Lung (tissue), 12 donors: ENCODE measurements around the gene NOC2L. TPM values are rescaled to one million over a fixed set of nuclear protein-coding genes. Genes with fewer than 3 reads are reported as not detected.

ENCODE experiments used
- ATAC-seq: fragments of 200-7000 bp; cut with Tn5 transposase; one replicate; pipeline ENCODE4 v1.9.1; 2020; ENCODE audit warnings: moderate number of reproducible peaks; ENCODE audit not compliant: insufficient read depth, low FRiP score
- DNase-seq, 3 donors: peaks; one replicate each; pipeline ENCODE4 v3.0.0-alpha.2; 2013 to 2017
- H3K27ac ChIP-seq, 2 donors: one replicate each; pipeline ENCODE4 v1.5.1; 2013; ENCODE audit warnings: mild to moderate bottlenecking in 2 of 2, moderate library complexity in 2 of 2, control low read depth in 1 of 2, inconsistent platforms in 1 of 2, low read depth in 1 of 2, low read length in 1 of 2
- H3K27me3 ChIP-seq, 3 donors: one replicate each; pipeline ENCODE4 v1.5.1; 2013; ENCODE audit warnings: low read length in 2 of 3; ENCODE audit not compliant: control insufficient read depth in 3 of 3, insufficient read depth in 3 of 3
- H3K36me3 ChIP-seq, 4 donors: one replicate each; pipeline ENCODE4 v1.5.1; 2013; ENCODE audit warnings: low read length in 4 of 4, mild to moderate bottlenecking in 1 of 4, moderate library complexity in 1 of 4; ENCODE audit not compliant: control insufficient read depth in 4 of 4, insufficient read depth in 4 of 4
- H3K4me1 ChIP-seq, 5 donors: one replicate each; pipeline ENCODE4 v1.5.1; 2013; ENCODE audit warnings: low read length in 5 of 5, mild to moderate bottlenecking in 2 of 5, moderate library complexity in 1 of 5; ENCODE audit not compliant: control insufficient read depth in 5 of 5, insufficient read depth in 5 of 5
- H3K4me3 ChIP-seq: one replicate; pipeline ENCODE4 v1.5.1; 2013; ENCODE audit warnings: mild to moderate bottlenecking, control low read depth, moderate library complexity
- H3K9ac ChIP-seq, 2 donors: one replicate each; pipeline ENCODE4 v1.5.1; 2013; ENCODE audit warnings: low read length in 2 of 2, control low read depth in 1 of 2; ENCODE audit not compliant: insufficient read depth in 1 of 2
- H3K9me3 ChIP-seq, 4 donors: one replicate each; pipeline ENCODE4 v1.5.1; 2013; ENCODE audit warnings: low read length in 3 of 4, mild to moderate bottlenecking in 1 of 4, moderate library complexity in 1 of 4; ENCODE audit not compliant: control insufficient read depth in 4 of 4, insufficient read depth in 3 of 4
- WGBS, 2 donors: extraction: QIAGEN DNeasy Blood & Tissue Kit; methylation state at CpG; one replicate each; pipeline ENCODE4 v1.1.7; 2013; 5-methylcytosine and 5-hydroxymethylcytosine counted together
- polyA plus RNA-seq, 2 donors: library from polyadenylated mRNA; stranded (reverse); fragments of 200-250 nt; gene quantifications; one replicate each; pipeline ENCODE4 v1.2.1, GENCODE V29; 2013
- total RNA-seq, 2 donors: library from RNA; depleted of rRNA in 1 of 2; stranded (reverse); fragments of >200 nt in 1 of 2; gene quantifications; one replicate each; pipeline ENCODE4 v1.2.1, GENCODE V29; 2014 to 2021
- TF ChIP-seq, protein P1 (sequence below): IDR thresholded peaks from 2 replicates; pipeline ENCODE4 v1.5.1; 2012; ENCODE audit warnings: mild to moderate bottlenecking; ENCODE audit errors: control extremely low read depth, extremely low read depth
- donor health status: control.
- donor health status: control.
- donor health status: Bipolar disorder and iron deficiency.
- donor health status: healthy.
- donor health status: DM: yes; HTN: yes; CAD: no.

The NOC2L gene
- total and polyA plus RNA-seq, 4 donors = 39.0 to 86.6 (median 67.7) TPM

DNA sequence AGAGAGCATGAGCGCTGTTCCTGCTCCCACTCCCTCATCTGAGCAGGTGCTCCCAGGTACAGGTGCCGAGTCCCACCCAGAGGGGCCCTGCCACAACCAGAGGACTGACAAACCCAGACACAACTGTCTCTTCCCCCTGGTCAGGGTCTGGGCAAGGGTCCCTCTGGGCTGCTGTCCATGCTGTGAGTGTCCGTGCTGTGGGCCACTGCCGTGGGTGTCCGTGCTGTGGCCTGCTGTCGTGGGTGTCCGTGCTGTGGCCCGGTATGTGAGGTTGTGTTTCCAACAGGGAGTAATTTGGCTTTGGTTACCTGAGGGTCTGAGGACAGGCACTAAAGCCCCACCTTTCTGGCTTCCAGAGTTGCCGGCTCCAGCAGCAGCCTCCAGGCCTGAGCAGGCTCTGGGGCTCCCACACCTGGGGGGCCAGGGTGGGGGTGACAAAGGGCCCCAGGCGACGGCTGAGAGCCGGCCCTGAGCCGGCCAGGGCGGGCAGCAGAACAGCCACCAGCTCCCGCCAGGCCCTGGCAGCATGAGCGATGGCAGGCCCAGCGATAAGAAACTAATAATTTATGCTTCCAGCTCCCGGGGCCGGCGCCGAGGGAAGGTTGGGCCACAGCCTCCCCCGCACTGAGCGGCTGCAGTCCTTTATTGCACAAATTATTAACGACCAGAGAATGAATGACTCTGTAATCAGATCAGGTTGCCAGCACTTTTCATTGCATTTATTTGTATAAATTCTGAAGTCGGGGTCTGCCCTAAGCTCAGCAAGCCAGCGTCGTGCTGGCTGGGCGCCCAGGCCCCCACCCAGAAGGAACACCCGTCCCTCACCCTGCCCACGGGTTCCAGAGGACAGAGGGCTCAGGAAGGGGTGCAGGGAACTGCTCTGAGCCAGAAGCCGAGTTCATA lies 42.6 kb downstream of the NOC2L start:
- TF ChIP-seq, protein P1, sequence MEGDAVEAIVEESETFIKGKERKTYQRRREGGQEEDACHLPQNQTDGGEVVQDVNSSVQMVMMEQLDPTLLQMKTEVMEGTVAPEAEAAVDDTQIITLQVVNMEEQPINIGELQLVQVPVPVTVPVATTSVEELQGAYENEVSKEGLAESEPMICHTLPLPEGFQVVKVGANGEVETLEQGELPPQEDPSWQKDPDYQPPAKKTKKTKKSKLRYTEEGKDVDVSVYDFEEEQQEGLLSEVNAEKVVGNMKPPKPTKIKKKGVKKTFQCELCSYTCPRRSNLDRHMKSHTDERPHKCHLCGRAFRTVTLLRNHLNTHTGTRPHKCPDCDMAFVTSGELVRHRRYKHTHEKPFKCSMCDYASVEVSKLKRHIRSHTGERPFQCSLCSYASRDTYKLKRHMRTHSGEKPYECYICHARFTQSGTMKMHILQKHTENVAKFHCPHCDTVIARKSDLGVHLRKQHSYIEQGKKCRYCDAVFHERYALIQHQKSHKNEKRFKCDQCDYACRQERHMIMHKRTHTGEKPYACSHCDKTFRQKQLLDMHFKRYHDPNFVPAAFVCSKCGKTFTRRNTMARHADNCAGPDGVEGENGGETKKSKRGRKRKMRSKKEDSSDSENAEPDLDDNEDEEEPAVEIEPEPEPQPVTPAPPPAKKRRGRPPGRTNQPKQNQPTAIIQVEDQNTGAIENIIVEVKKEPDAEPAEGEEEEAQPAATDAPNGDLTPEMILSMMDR = no peak
- 29% methylated on average over 31 of the region's 31 CpGs for WGBS, 2 donors
- DNase-seq (peak; percentile 74 to 83 (median 79)), ATAC-seq (no peak)
- no peak overlapping the region for H3K4me3 ChIP-seq
- H3K9ac ChIP-seq = no peak overlapping the region
- H3K4me1 ChIP-seq = peaks cover 0 to 74% (median 21%) of the 10 kb centered on the region in 5 donors
- H3K36me3 ChIP-seq = peaks cover 0 to 2% (median 0%) of the 10 kb centered on the region in 4 donors
- no peak overlapping the region for H3K27ac ChIP-seq
- H3K9me3 ChIP-seq = no peaks in the 10 kb centered on the region
- H3K27me3 ChIP-seq = peaks cover 0 to 15% (median 0%) of the 10 kb centered on the region in 3 donors

DNA sequence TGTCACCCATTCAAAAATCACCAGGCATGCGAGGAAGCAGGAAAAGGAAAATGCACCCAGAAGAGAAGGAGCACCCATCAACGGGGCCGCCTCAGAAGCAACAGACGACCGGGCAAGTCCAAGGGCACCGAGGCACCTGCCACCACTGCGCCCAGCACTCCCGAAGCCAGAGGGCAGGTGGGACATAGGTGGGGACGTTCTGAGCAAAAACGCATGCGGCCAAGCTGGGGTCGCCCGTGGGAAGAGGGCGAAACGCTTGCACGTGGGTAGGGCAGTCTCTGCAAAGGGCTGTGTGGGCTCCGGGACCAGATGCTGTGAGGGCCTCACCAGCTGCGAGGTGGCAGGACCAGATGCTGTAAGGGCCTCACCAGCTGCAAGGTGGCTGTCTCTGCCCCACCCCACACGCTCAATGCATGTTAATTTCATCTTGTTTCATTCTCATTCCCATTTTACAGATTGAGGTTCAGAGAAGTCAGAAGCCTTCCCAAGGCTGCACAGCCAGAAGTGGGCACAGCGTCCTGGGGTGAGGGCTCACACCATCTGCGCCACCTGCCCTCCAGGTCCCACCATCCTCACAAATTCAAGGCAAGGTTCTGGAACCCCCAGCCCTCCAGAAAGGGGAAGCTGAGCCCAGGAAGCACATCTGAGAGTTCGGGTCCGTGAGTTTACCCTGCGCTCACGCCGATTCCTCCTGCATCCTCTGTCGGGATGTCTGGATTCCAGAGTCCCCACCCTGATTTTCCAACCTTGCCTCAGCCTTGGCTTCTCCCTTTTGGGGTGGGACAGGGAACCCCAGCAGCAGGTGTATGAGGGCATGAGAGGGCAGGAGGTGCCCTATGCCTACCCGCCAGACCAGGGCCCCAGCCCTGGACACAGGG lies 43.5 kb downstream of the NOC2L start:
- peaks cover 0 to 16% (median 0%) of the 10 kb centered on the region in 3 donors for H3K27me3 ChIP-seq

DNA sequence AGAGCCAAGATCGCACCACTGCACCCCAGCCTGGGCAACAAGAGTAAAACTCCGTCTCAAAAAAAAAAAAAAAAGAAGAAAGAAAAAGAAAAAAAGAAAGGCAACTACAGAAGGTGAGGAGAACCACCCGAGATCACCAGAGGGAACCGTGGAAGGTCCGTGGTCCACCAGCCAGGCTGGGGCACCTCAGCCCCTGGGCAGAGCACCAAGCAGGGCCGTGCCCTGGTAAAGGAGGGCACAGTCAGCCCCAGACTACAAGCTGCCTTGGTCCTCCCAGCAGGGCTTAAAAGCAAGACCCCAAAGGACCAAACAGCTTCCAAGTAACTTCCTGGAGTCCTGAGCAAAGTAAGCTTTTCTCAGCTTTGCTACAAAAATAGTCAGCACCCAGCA lies 44.2 kb downstream of the NOC2L start:
- Histone ChIP-seq H3K4me1 (peaks cover 0 to 73% (median 10%) of the 10 kb centered on the region in 5 donors), H3K9ac (no peak overlapping the region), H3K36me3 (no peaks in the 10 kb centered on the region), H3K27me3 (peaks cover 0 to 16% (median 0%) of the 10 kb centered on the region in 3 donors), H3K9me3 (no peaks in the 10 kb centered on the region), H3K4me3 (no peak overlapping the region), H3K27ac (no peak overlapping the region)
- TF ChIP-seq, protein P1 = no peak
- no peak for ATAC-seq
- 73 to 74% methylated on average over 6 of the region's 6 CpGs for WGBS, 2 donors
- DNase-seq = no peak

More for the DNA sequence above, 43.5 kb downstream of the NOC2L start:
- TF ChIP-seq, protein P1 = no peak
- peaks cover 0 to 74% (median 16%) of the 10 kb centered on the region in 5 donors for H3K4me1 ChIP-seq
- no peaks in the 10 kb centered on the region for H3K9me3 ChIP-seq
- DNase-seq (peak in 1 of 3 donors; percentile 8), ATAC-seq (no peak)
- H3K27ac ChIP-seq = no peak overlapping the region
- no peak overlapping the region for H3K9ac ChIP-seq
- no peak overlapping the region for H3K4me3 ChIP-seq
- H3K36me3 ChIP-seq = no peaks in the 10 kb centered on the region
- WGBS, 2 donors = 76 to 79% methylated on average over 28 of the region's 28 CpGs
